GM21360 (cell line): Measurements from ENCODE around the gene CUL7.
A peak's percentile ranks its signal among the peaks of the same experiment; 100 is the strongest.
"Not testable (repeated sequence)": the region's sequence is repeated elsewhere in the genome, so short reads cannot be mapped to it uniquely, and the experiment has no call there.

ENCODE experiments used
- ATAC-seq: cut with Tn5 transposase; IDR thresholded peaks from one replicate; pipeline ENCODE4 v1.9.1; 2021; ENCODE audit warnings: mild to moderate bottlenecking, moderate library complexity; ENCODE audit not compliant: unreplicated experiment

The CUL7 gene

DNA sequence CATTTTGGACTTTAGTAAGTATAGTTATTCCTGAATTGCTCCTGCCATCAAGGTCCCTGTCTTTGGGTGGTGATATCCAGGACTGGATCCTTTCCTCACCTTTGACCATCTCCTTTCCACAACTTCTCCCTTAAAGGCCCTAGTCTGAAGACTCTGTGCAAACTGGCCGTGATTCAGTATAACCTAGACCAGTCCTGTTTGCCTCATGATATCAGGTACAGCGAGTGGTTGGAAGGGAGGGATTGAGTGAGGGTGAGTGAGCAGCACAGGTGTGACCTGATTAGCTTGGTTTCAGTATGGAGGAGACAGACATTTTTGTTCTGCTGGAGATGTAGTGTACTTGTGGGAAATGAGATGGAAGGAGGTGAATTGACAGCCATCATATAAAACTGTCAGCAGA, 34.5 kb downstream of the CUL7 start:
- no peak for ATAC-seq

DNA sequence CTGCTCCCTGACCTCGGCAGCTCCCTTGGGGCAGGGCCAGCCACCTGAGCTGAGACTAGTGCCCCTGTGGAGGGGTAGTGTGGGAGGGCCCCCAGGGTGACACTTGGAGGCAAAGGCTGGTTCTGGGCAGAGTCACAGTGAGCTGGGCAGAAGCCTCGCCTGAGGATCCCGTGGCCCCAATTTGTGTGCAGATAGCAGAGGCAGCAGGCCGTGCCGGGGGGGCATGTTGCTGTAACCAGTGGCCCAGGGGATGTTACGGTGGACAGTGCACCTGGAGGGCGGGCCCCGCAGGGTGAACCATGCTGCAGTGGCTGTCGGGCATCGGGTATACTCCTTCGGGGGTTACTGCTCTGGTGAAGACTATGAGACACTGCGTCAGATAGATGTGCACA, 36.7 kb downstream of the CUL7 start:
- no peak for ATAC-seq

DNA sequence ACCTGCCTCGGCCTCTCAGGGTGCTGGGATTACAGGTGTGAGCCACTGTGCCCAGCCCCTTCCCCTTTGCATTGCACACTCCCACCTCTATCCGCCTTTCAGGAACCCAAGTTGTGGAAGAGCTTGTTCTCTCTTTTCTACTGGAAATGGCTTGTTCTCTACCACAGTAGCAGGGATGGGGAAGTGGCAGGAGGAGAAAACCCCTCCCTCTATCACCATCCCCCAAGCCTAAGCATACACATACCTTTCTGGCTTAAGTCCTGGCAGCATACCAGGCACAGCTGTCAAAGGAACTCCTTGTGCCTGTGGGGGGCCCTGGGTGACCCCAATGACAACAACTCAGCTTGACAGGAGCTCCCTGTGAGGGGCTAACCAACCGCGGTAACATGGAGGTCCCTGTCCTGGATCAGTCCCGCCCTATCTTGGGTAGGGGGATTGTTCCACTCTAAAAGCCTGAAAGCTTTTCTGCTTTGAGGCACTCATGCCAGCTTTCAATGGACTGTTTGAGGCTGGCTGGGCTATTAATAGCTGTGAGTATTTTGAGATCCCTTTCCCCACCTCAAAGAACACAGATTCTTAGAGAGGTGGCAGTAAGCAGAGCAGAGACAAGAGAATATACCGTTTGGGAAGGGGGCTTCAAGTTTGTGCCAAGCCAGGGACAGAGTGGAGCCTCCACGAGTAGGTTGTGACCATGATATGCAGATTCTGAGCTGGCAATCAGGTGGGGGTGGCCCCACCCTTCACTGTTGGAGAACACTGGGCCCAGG, 37.3 kb downstream of the CUL7 start:
- ATAC-seq, result no peak

DNA sequence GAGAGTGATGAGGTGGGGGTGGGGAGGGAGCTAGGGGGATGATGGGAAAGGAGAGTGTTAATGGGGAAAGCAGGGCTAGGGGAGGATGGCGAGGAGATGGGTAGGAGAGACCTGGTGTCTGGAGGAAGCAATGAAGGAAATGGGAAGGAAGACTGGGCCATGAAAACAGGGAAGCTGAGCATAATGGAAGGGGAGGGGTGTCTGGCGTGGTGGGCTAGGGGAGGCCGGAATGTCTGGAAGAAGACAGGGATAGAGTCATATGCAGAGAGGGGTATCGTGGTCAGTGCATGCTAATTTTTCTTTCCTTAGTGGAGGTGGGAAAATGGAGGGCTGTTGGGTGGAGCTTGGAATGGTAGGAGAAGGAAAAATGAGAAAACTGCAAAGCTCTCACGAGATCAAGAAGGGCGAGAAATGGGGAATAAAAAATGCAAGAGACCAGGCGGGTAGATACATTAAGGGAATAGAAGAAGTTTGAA, 39.2 kb downstream of the CUL7 start:
- ATAC-seq, result no peak

DNA sequence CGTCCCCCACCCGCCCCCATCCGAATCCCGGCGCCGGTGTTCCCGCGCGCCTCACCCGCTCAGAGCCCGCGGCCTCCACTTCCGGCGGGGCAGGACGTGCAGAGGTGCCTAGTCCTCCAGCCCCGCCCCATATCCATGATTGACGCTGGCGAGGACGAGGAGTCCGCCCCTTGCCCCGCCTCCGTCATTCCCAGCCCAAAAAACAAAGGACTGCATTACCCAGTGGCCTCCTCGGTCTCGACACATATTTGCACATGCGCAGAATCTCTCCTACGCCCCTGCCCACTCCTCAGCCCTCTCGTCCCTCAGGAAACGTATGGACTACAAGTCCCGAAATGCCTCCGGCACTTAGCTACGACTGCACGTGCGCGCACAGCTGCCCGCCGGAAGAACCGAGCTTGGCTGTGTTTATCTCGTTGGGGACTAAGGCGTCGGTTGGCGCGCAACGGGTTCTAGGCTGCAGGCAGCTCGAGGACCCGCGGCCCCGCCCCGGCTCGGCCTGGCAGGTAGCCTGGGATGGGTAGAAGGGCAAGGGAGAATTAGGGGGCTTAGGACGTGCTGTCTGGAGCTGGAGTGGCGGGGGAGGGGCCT, 39.7 kb downstream of the CUL7 start, which contains the start of the genes KLHDC3 and MEA1:
Gene KLHDC3, plus strand, starts transcription at position 407 of the 591 bp plus-strand sequence. CDS start 2,944 bp downstream, outside the sequence.
Gene MEA1, minus strand, starts transcription at position 104 of the 591 bp plus-strand sequence. CDS start 133 bp downstream, outside the sequence.
- peak; percentile 86 for ATAC-seq

DNA sequence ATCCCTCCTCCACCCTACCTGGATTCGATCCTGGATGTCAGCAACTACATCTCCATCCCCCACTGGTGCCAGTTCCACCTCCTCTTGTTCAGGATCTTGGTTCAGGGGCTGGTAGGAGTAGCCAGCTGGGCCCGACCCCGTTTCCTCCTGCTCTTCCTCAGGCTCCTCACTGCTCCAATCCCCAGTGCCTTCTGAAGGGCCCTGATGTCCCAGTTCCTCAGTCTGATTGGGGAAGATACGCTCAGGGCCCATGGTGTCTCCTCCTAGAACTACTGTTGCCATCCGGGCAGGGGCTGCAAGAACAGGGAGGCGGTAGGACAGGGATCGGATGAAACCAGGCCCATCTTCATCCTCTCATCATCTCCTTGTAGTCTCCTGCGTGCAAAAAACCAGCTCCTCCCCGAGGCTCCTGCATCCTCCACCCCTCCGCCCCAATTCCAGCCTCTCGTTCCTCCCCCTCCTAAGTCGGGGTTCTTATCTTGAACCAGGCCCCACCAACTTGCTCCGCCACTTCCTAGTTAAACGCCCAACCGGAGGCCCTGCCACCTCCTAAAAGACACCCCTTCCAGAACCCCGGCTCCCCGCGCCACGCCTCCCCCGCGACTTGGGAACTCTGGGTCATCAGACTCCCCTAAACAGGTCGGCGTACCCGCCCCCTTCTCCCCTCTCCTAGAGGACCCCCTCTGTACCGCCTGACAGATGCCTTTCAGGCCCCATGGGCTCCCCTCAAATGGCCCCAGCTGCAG, 40.4 kb downstream of the CUL7 start:
- ATAC-seq, result peak; percentile 21

DNA sequence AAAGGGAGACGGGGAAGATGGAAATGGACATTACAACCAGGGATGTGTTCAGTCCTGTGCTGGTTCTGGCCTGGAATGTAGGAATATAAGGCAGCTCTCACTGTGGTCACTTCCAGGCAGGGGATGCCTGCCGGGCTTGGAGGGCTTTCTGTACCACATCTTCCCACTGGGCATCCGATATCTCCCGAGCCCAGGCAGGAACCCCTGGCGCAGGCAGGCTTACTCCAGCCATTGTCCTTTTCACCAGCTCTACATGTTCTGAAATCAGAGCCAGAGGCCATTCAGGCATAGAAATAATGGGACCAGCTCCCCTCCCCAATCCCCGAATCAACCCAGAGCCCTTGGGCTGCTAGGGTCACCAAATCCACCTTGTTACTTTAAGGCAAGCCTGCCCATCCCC, 41.3 kb downstream of the CUL7 start:
- ATAC-seq, result no peak

DNA sequence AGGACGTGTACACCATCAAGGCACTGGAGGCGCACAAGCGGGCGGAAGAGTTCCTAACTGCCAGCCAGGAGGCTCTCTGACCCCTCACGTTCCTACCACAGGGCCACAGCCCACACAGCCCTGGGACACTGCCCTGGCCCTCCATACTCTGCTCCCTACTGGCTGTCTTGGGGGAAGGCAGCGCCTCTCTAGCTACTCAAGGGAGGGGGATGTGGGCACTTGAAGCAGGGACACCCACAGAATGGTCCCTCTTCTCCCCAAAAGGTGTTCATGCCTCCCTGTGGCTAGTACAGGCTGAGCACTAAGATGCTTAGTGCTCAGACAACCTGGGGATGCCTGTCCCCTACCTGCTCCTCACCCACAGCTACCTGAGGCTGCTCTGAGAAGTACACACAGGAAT, 42.4 kb downstream of the CUL7 start:
- ATAC-seq, result no peak

DNA sequence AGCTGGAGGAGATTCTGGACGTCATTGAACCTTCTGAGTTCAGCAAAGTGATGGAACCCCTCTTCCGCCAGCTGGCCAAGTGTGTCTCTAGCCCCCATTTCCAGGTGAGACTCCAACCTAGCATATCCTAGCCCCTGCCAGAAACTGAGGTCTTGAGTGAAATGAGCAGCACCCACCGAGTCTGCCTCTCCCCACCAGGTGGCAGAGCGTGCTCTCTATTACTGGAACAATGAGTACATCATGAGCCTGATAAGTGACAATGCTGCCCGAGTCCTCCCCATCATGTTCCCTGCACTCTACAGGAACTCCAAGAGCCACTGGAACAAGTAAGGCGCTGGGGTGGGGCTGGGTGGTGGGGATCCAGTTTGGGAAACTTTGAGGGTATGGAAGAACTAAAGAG, 44.5 kb downstream of the CUL7 start:
- ATAC-seq, result no peak

DNA sequence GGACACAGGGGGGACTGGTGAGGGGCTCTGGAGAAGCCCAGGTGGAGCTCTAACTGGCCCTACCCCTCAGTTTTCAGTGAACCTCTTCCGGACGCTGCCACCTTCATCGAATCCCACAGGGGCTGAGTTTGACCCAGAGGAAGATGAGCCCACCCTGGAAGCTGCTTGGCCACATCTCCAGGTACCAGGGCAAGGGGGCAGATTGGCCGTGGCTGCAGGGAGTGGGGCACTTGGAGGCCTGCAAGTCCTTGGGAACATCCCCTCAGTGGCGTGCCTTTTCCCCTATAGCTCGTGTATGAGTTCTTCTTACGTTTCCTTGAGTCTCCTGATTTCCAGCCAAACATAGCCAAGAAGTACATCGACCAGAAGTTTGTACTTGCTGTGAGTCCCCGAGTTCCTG, 46.5 kb downstream of the CUL7 start:
- no peak for ATAC-seq

DNA sequence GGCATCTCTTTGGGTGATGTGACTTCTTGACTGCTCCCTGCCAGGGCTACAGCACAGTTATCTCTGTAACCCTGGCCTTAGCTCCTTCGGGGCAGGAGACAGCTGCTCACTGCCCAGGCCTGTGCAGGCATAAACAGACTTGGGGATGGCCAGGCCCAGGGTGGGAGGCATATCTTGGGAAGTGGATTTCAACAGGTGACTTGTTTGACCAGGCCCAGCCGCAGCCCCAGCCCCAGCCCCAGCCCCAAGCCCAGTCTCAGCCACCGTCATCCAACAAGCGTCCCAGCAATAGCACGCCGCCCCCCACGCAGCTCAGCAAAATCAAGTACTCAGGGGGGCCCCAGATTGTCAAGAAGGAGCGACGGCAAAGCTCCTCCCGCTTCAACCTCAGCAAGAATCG, 47.4 kb downstream of the CUL7 start:
- no peak for ATAC-seq

DNA sequence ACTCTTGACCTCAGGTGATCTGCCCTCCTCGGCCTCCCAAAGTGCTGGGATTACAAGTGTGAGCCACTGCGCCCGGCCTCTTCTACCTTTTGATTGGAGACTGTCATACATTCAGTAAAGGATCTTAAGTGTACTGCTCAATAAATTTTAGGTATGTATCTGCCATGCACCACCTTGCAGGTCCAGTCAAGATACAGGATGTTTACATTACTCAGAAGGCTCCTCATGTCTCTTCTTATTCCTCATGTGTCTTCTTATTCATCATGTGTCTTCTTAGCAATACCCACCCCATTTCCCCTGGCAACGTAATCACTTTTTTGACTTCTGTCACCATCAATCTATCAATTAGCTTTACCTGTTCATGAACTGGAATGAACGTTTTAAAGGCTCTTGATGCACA, 47.8 kb downstream of the CUL7 start:
- ATAC-seq, result no peak

DNA sequence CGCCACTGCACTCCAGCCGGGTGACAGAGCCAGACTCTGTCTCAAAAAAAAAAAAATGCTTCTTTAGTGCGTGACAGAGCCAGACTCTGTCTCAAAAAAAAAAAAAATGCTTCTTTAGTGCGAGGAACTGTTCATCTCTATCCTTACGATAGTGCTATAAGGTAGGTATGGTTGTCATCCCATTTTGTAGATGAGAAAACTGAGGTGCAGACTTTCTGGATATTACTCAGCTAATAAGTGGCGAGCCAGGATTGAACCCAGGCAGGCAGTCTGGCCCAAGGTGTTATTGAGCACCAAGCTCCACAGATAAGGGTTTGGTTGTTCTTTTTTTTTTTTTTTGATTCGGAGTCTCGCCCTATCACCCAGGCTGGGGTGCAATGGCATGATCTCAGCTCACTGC, 51.8 kb downstream of the CUL7 start:
- no peak for ATAC-seq

DNA sequence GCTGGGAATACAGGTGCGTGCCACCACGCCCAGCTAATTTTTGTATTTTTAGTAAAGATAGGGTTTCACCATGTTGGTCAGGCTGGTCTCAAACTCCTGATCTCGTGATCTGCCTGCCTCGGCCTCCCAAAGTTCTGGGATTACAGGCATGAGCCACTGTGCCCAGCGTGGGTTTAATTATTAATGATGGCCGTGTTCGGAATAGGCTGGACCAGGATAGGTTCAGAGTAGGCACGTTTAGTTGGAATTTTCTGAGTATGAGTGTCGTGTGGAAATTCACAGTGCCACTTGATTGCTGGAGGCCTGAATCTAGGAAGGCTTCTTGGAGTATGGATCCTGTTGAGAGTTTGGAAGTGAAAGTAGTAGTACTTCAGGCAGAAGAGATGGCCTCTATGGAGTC, 55.4 kb downstream of the CUL7 start:
- ATAC-seq, result not testable (repeated sequence)

DNA sequence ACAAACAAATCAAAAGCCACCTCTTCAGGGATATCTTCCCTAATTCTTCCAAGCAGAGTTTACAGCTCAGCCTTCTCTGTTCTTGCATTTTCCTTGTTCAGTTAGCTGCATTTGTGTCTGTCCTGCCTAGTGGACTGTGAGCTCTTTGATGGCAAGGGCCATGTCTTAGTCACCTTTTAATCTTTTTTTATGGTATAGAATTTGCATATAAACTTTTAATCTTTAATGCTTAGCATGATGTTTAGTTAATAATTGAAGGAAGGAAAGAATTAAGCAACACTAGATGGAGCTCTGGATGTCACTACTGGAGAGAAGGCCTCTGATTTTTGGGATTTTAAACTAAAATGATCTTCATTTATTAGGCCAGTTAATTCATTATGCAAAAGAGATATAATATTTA, 57.1 kb downstream of the CUL7 start:
- ATAC-seq, result no peak

DNA sequence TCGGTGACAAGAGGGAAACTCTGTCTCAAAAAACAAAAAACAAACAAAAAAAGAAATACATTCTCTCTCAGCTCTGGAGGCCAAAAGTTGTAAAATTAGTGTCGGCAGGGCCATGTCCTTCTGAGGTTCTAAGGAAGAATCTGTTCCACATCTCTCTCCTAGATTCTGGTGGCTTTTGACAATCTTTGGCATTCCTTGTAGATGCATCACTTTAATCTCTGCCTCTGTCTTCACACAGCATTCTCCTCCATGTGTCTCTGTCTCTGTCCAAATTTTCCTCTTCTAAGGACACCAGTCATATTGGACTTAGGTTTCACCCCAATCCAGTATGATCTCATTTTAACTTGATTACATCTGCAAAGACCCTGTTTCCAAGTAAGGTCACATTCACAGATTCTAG, 60.2 kb downstream of the CUL7 start:
- ATAC-seq, result no peak

DNA sequence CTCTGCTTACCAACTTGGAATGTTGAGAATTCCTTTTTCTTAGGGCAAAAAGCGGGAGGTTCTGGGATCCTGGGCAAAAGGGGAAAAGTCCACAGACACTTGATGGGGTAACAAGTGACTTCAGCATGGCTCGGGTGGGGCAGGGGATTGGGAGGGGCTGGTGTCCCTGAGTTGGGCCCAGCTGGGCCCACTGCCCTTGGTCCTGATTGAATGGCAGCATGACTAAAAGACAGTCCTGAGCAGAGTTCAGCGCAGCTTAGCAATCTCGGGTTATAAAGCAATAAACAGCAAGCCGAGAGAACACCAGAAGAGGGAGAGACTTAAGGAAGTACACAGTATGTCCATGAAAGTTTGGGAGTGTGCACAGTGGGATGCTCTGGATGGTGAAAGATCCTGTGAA, 63.7 kb downstream of the CUL7 start:
- ATAC-seq, result no peak

DNA sequence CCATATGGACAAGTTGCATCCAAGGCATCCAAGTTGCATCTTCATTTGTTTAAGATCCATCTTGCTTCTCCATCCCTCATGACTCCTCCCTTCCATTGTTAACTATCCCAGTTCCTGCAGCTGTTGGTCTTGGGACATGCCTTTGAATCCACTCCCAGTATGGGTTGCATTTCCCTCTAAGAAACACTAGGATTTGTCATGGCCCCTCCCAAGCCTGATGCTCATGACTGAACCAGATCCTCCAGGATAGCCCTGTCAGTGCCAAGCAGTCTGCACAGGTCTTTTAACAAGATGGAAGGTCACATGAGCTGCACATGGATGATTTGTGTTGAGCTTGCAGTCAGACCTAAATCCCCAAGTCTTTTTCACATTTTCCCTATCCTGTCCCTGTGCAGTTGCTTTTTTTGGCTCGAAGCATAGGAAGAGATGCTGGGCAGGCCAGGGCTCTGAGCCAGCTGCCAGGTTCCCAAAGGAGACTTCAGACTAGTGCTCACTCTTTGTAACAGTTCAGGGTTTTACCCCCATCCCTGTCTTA, 65.1 kb downstream of the CUL7 start:
- no peak for ATAC-seq
